GM18867 (cell line): ENCODE measurements around the gene SPRR1A.
A peak's percentile ranks its signal among the peaks of the same experiment; 100 is the strongest.

ENCODE experiments used
- ATAC-seq: cut with Tn5 transposase; IDR thresholded peaks from one replicate; pipeline ENCODE4 v1.9.1; 2021; ENCODE audit warnings: mild to moderate bottlenecking, moderate library complexity; ENCODE audit not compliant: unreplicated experiment

Gene SPRR1A, protein sequence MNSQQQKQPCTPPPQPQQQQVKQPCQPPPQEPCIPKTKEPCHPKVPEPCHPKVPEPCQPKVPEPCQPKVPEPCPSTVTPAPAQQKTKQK

DNA sequence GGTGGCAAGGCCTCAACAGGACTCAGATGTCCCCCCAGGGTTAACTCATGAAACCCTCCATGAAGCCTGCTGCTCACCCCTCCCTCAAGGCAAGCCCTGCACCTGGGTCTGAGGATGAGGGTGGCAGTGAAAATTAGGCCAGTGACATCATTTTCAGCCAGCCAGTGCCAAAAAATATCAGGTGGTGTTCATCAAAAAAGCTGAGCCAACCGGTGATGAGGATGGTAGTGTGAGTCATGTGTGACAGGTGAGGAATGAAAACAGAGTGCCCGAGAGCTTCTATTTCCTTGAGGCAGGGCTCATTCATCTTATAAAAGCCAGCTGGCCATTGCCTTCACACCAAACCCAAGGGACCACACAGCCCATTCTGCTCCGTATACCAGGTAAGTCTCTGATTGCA lies at the start of gene SPRR1A:
Gene SPRR1A (plus strand): TSS at position 339 of the 400 bp plus-strand sequence. CDS start 1,150 bp downstream, outside the sequence.
- ATAC-seq, result no peak

DNA sequence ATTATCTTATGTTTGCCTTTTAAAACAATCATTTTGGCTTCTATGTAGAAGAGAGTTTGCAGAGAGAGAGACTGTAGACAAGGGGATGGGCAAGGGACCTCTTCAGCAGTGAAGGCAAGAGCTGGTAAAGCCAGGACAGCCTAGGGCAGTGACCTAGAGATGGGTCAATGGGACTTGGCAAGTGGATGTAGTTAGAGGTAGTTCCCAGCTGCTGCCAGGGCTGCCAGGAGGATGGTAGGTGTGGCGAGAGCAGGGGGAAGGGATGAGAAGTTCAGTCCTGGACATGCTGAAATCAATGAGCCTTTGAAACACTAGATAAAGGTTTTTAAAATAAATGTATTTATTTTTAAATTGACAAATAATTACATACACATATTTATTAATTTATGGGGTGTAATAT lies 43.3 kb upstream of the SPRR1A start:
- ATAC-seq, result no peak

DNA sequence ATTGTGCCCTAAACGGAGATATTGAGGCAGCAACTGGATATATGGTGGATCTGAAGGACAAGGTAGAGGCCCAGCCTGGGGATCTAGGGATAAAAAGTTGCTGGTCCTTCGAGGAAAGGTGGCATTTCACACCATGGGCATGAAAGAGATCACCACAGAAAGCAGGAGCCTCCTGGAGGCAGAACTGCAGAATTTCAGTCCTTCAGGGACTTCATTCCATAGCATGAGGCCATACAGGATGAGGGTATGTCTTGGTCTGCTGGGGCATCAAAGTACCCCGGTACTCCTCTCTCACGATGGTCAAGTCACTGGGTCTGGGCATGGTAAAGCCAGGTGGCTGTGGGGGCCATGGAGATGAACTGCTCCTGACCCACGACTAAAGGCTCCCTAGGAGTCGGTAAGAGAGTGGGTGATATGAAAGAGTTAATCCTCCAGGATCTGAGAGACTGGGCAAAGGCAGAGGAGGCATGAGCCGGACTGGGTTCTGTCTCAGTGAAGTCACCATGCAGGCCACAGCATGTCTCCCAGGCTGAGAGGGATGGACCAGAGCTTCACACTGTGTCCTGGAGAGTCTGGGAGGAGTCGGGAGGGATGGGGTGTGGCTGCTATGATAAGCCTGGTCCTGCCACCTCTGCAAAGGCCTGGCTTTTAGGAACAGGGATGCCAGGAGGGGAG lies 42.7 kb upstream of the SPRR1A start:
- no peak for ATAC-seq

DNA sequence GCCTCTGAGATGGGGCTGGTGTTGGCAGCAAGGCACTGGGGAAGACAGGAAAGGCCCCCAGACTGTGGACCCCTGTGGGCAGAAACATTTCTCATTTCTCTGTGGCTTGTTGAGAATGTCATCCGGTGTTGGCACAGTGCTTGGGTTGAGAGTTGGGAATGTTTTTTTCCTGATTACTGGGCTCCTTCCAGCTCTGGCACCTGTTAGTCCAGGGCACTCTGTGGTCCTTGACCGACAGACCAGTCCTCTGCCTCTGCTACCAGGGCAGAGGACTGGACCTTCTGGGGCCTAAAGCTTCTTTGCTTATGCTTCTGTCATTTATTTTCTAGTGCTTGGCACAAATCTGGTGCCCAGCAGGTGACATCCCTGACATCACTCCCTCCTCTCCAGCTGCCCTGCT lies 41.7 kb upstream of the SPRR1A start:
- ATAC-seq, result no peak

DNA sequence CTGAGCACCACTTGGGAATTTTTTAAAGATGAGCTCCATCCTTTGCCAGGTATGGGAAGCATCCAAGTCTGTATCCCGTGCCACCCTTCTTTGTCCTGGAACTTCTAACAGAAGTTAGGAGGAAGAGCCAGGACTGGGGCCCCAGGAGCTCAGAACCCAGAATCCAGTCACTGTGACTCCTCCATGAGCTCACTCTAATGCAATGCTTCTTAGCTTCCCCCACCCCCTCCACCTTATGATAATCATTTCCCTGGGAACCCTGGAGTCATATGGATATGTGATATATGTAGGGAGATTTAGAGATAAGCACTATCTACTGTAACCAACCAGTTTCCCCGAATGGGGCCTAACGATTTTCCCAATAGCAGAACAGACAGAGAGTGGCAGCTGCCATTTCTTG lies 37.6 kb upstream of the SPRR1A start:
- ATAC-seq, result no peak

DNA sequence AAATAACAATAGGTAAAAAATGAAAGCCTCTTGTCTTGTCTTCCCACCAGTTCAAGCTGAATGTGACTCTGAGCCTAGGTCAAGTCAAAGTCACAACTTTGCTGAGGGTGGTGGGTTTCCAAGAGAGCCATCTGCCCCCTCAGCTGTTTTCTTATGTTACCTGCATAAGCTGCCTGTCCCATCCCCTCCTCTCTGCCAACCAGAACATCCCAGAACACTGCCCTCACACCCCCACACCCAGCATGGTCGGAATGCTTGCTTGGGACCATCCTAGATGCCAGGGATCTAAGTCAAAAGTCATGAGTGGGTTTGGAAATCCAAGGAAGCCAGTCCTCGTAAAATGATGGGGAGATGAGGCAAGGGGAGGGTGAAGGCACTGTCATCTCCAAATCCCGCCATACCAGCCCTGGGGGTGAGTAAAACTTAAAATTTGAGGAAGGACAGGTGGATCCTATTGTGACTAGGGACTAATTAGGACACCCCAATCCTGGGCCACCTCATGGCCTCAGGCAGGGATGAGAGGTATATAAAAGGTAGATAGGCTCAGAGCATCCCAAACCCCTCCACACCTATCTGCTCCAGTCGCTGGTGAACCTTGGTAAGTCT lies 37.1 kb upstream of the SPRR1A start, which contains the start of gene SPRR5:
Gene SPRR5 (plus strand): TSS at position 556 of the 606 bp plus-strand sequence. CDS start 1,349 bp downstream, outside the sequence.
- ATAC-seq, result no peak

DNA sequence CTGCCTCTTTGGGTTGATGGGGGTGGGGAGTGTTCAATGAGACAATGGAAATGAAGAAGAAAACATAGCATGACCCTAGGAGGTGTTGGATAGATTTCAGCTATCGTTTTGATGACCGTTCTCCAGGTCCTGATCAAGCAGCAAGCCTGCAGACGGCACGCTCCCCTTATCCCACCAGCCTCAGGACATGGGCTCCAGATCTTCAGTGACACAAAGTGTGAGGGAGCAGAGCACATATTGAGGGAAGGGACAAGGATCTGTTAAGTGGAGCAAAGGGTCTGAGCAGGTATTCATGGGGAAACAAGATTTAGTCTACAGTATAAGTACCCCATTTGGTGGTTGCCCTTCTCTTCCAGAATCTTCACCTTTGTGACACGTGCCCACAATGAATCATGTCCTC lies 32.2 kb upstream of the SPRR1A start:
- no peak for ATAC-seq

DNA sequence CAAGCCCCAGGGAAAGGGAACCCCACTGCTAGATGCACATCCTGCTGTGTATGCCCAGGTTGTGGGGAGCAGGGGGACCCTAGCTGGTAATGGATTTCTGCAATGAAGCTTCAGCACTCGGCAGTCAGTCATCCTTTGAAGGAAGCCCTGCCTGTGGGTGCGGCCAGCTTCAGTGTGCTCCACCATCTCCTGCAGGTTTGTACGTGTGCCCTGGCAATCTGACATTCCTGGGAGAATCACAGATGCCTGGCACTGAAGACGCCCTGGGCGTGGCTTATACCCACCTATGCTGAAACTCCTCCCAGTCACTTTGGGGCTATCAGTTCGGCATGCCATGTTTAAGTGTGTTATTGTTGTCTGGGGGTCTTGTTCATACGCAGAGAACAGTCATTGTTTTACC lies 30.1 kb upstream of the SPRR1A start:
- ATAC-seq, result no peak

DNA sequence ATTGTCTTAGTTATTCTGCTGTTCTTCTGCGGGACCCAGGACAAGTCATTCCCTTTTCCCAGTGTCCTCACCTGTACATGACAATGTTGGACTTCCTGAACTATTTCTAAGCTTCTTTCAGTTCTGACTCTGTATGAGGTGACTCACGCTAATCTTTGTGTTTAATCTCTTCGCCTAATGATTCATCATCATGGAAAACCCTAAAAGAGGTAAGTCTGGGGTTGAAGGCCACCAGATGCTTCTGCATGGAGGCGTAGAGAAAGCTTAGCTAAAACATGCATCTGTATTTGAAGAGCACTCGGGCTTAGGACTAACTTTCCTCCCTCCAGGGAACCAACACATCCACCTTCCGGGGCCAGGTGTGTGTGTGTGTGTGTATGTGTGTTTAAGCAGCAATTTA lies 29.4 kb upstream of the SPRR1A start:
- no peak for ATAC-seq

DNA sequence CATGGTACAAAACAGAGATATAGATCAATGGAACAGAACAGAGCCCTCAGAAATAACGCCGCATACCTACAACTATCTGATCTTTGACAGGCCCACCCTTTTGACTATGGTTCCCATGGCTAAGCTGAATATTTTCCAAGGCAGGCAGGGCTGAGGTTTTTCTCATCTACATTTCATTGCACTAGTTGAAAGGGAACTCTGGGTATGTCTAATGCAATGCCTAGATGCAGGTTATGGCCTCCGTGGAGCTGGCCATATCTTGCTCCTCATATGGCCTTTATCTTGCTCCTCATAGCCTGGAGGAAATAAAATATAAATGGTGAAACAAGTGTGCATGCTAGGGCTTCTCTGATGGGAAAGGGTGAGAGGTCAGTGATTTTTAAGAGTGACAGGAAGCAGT lies 26.3 kb upstream of the SPRR1A start:
- ATAC-seq, result no peak

DNA sequence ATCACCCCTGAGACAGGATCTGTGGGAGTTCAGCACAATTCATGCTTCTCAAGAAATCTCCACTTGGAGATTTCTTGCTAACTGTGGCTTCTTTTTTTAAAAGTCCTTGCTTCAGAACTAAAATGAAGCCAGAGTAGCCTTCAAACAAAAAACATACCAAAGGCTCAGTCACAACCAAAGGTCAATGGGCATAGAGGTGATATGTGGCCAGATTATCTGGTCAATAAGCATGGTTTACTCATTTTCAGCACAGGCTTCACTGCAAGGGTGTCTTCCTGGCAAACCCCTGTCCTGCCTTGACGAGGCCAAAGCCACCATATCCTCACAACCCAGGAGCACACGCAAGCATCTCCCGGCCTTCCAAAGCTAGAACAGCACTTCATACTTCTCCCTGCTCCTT lies 24.6 kb upstream of the SPRR1A start:
- ATAC-seq, result no peak

DNA sequence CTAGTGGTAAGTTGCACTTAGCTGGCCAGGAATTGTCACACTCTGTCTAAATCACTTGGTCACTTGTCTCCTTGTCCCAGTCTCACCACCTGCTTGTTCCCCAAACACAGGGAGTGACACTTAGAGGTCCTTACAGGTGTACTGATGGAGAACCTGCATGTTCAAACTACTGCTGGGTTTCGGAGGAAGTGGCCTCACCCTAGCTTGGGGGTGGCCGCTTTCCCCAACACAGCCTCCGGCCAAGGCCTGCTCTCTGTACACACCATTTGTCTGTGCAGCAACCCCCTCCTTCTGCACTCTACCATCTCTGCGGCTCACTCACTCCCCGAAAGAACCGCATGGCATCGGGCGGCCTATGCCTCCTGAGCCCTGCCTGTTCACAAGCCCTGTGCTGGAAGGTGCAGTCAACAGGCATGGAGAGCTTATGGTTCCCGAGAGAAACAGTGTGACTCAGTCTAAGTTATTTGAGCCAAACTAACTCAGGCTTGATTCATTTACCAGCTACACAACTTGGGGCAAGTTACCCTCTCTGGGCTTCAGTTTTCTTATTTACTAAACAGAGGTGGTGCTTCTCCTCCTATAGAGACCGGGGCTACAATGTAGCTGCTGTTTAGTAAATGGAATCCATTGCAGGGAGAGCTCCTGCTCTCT lies 24.0 kb upstream of the SPRR1A start:
- ATAC-seq, result no peak

DNA sequence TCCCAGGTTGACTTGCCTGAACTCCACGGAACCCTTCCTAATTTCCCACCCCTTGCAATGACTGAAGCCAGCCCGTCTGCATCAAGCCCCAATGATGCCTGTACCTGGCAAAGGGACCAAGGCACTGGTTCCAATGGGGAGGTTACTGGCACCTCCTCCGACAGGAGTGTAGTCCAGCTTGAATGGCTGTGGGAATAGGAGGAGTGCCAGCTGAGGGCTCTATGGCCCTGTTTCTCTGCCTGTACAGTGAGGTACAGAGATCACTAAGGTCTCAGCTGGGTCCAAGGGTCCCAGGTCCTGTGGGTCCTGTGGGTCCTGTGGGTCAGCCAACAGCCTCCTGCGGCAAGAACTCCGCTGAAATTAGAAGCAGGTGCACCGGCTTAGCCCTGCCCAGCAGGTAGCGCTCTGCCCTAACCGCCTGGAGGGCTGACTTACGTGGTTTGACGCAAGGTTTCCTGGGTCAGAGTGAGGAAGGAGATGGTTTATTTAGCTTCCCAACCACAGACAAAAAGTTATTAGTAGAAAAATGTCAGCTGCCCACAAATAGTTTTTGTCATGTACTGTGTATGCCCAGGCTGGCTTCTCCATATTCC lies 23.3 kb upstream of the SPRR1A start:
- no peak for ATAC-seq

DNA sequence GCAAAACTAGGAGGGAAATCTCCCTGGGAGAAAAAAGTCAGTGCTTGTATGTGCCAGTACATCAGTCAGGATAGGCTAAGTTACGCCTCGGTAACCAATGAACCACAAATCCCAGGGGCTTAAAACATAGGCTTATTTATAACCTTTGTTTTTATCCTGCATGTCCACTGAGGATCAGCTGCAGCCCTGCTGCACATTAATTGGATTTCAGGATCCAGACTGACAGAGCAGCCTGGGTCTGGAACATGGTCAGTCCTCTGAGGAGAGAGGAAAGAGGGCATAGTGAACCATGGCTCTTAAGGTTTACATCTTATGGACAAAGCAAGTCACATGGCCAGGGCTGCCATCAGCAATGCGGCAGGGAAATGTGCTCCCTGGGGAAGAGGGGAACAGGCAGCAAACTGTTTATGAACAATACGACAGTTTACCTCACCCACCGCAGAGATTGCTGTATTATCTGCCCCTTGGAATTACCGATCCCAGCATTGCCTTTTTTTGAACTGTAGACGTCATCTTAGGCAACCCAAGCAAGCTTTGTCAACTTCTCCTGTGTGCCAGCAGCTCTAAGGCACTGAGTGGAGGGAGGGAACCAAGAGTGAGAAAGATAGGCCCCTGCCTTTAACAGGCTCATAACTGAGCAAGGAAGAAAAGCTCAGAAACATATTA lies 22.5 kb upstream of the SPRR1A start:
- no peak for ATAC-seq

DNA sequence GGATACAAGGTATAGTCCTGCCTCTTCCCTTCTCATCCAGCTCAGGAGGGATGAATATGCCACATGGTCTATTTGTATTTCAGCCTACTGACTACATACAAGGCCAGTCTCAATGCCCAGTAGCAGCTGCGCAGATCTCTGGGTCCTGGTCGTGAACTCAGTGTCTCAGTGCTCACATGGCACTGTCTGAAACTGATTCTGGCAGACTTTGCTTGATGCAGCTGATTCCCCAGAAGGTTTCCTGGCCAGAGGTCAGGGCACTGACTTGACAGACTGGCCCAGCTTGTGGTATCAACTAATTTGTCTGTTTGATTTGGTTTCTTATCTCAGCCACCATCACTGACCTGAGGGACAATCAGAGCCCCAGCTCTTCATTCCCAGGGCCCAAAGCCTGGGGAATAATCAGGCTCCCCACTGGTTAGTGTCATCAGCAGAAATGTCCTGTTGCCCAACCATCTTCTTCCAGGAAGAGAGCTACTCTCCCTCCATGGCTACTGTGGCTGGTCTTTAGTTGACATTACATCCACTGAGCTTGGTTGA lies 20.9 kb upstream of the SPRR1A start:
- ATAC-seq, result no peak

DNA sequence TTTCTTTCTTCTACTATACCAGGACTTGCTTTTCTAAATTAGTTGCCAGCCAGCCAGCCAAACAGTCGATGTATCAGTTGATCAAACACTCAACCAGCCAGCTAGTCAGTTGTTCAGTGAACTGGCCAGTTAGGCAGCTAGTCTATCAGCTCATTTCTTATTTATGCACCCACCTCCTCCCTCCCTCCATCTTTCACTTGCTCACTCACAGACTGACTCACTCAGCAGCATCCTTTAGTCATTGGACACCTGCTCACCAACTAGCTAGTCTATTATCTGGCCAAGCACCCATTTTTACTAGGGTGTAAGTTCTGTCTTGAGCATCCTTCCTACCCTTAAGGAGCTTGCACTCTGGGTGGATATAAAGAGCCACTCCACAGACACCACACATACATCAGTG lies 19.3 kb upstream of the SPRR1A start:
- no peak for ATAC-seq

DNA sequence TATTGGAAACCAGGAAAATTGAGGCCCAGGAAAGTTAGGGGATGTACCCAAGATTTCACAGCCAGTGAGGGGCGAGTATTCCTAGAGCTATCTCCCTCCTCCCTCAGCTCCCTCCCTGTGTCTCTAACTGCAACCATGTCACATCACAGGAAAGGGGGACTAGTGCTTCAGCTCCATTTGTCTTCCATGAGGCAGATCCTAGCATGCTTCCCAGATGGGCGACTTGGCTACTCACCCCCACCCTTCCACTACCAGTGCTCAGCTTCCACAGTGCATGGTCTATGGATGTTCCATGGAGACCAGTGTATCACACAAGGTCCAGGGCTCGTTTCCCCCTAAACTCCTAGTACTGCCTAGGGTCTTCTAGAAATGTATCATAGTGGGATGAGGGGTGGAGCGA lies 18.0 kb upstream of the SPRR1A start:
- no peak for ATAC-seq

DNA sequence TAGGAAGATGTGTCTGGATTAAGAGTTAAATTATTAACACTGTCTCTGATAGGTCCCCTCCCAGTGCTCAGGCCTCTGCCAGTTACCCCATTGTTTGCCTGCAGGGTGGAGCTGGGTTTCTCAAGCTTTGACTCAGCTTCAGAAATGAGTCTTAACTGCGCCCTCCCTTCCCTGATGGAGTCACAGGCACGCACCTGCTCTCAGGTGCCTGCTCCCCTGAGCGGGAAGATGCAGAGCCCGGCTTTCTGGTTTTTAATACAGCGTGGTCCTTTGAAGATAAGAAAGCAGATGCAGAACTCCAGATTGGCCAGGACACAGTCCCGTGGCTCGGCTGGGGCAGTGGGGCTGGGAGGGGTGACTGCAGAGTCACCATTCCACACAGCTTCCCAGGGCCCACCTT lies 16.7 kb upstream of the SPRR1A start:
- peak; percentile 38 for ATAC-seq

DNA sequence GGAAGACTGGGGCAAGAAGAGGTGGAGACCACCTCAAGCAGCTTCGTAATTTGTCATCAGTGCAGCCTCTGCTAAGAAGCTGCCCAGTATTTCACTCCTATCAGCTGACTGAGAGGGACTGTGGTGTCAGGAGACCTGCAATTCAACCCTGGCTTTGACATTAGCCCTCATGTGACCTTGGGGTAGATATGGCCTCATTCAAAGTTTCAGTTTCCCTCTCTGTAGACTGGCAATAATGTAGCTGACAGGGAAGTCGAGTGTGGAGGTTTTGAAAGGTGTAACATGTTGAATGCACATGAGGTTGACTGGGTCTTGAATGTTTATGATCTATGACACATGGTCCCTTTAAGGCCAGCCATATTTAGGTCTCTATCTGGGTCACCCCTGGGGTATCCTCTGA lies 15.6 kb upstream of the SPRR1A start:
- peak; percentile 98 for ATAC-seq

DNA sequence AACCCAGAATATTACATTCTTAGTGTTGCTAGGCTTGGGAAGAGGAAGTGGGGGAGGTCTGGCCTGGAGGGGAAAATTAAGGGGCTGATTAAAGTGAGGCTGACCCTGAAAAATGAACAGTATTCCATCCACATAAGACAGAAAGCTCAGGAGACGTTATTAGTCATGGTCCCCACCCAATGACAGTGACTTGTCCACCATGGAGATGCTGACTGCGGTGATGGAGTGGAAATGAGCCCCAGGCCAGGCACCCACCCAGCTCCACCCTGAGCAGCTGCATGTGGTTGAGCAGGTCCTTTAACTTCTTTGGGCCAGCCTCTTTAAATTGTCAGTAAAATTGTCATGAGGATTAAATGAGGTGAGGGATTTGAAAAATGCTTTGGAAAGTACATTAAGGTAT lies 14.8 kb upstream of the SPRR1A start:
- ATAC-seq, result no peak

DNA sequence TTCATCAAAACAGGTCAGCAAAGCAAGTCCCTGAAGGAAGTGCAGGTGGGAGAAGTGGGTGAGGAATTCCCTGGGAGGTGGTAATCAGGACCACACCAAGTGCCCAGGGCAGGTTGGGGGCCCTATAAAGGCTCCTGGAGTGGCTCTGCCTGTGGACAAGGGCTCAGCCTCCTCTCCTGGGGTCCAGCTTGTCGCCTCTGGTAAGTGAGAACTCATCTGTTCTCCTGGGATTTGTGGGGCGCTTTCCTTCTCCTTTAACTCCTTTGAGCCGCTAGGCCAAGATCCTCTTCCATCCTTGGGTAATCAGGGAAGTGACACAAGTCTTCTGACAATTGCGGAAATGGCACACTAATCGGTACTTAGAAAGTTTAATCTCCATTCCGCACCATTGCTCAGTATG lies 13.4 kb upstream of the SPRR1A start, which contains the start of gene SPRR4:
Gene SPRR4 (plus strand): TSS at position 154 of the 400 bp plus-strand sequence. CDS start 1,243 bp downstream, outside the sequence.
- no peak for ATAC-seq
